HFF-Myc (cell line): Measurements from ENCODE around the gene SMAD3.
A peak's percentile ranks its signal among the peaks of the same experiment; 100 is the strongest.

Experiments used
- DNase-seq: peaks from one replicate; pipeline ENCODE4 v3.0.0-alpha.2; 2011; ENCODE audit warnings: low read depth; ENCODE audit errors: extremely low read depth
- H3K4me3 ChIP-seq: replicated peaks from 2 replicates; pipeline ENCODE4 v1.5.1; 2011; ENCODE audit warnings: low read depth, mild to moderate bottlenecking, control low read depth, low read length
- CTCF ChIP-seq: IDR thresholded peaks from 2 replicates; pipeline ENCODE4 v1.5.1; 2012; ENCODE audit warnings: mild to moderate bottlenecking, low read depth, low read length, control low read depth; ENCODE audit errors: missing control alignments

The SMAD3 gene

GRCh38 chr15:67240235-67241131, 175.1 kb downstream of the SMAD3 start:
- TF ChIP-seq CTCF, result peak; percentile 9
- H3K4me3 ChIP-seq, result no peak overlapping the region
- no peak for DNase-seq

- no peak overlapping the region for H3K4me3 ChIP-seq
- no peak for TF ChIP-seq CTCF
- DNase-seq, result no peak
These were observed 175.9 kb downstream of the SMAD3 start for GRCh38 chr15:67241132-67241855.

- no peak for TF ChIP-seq CTCF
- H3K4me3 ChIP-seq, result no peak overlapping the region
- peak; percentile 61 for DNase-seq
These were observed 177.3 kb downstream of the SMAD3 start for GRCh38 chr15:67242708-67243111.
